GM18526 (cell line): ENCODE data around the gene NEMP2.

Experiments
- POLR2A ChIP-seq: IDR thresholded peaks from 3 replicates; pipeline ENCODE4 v1.6.1; 2011; ENCODE audit not compliant: insufficient read length; ENCODE audit errors: extremely low read depth

Gene NEMP2, protein sequence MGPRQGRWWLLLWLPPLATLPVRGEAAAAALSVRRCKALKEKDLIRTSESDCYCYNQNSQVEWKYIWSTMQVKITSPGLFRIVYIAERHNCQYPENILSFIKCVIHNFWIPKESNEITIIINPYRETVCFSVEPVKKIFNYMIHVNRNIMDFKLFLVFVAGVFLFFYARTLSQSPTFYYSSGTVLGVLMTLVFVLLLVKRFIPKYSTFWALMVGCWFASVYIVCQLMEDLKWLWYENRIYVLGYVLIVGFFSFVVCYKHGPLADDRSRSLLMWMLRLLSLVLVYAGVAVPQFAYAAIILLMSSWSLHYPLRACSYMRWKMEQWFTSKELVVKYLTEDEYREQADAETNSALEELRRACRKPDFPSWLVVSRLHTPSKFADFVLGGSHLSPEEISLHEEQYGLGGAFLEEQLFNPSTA

DNA sequence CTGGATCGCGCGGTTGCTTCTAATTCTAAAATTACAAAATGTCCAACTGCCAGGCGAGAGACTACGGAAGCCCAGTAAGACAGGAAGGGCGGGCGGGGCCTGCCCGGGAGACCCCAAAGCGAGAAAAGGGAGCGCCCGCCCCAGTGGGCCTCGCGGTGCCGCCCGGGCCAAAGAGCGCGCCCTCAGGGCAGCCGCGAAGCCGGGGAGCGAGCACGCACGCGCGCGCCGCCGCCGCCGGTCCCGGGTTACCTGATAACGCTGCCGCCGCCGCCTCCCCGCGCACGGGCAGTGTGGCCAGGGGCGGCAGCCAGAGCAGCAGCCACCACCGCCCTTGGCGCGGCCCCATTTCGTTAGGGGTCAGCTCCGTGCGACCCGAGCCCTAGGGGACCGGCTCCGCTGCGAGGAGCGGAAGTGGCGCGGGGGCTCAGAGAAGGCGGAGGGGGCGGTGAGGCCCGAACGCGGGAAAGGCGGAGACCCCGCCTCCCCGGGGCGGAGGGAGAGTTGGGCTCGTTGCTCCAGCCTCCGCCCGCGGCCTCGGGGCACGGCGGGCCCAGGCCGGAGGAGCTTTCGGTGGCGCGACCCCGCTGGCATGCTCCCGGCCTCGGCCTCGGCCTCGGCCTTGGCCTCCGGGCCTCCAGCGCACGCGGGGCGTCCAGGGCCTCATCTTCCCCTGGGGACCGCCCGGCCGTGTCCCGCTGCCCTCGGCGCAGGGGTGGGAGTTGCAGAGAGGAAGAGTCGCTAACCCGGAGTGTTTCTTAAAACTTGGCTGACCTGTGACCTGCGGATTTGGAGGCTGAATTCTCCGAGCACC, at the start of gene NEMP2:
Gene NEMP2 (minus strand): TSS at position 413 of the 811 bp plus-strand sequence. CDS start 67 bp downstream, at position 346.
- peak; percentile 82 for TF ChIP-seq POLR2A

DNA sequence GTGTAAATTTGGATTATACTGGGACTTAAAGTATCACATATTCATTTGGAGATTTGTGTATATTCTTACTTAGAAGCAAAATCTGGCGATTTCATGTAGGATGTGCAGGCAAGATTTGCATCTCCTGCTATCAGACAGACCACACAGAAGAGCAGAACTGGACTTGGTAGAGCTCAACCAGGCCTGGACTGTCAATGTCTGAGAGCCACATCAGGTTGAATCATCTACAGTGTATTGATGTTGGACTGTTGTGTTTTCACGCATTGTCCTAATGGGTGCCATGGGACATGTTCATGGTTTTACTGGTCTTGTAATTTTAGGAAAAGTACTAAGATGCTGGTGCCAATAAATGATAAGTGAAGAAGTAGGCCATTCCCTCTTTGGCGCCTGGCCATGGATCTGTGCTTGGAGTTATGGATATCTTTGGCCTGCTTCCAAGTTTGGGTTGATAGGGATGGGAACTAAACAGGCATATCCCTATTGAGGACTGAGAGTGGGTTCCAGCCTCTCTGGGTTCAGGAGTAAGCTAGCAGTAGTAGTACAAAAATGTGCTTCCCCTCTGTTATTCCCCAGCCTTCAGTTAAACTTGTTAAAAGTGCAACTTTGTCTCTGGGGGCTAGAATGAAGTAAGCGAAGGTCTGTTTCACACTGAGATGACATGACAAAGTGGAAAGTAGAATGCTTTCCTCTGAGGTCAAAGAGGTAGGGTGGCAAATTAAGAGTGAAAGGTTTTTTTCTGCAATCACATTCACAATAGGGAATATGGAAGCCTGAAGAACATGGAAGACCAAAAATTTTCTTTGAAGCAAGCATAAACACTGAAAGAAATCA, 49.2 kb upstream of the NEMP2 start:
- no peak for TF ChIP-seq POLR2A

DNA sequence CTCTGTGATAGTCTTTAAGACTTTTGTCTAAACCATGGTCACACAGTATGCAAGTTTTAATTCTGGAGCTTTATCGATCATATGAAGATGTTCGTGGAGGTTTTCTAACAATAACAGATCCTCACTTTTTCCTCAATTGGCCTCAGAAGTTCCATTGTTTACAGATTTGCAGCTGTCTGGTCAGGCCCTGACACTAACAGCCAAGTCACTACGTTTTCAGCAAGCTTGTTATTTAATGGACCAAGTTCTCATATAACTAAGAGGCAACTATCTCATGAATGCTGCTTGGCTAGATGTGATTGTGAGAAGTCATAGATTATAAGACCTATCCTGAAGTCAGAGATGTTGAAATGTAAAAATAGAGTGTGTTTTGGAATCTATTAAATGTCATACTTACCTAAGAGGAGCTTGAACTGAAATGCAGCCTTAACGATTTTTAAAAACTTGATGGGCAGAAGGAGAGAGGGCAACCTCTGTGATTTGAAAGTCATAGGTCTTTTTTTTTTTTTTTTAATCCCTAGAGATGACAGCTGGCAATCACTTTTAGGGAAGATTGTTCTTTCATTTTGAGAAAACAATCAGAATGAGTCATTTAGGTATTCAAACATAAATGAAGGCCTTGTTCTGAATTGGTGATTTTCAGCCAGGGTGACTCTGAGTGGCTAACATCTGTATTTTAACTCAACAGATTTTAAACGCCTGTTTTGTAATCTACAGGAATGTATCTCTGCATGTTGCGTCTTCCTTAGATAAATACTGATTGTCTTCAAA, 48.4 kb upstream of the NEMP2 start:
- TF ChIP-seq POLR2A, result no peak

DNA sequence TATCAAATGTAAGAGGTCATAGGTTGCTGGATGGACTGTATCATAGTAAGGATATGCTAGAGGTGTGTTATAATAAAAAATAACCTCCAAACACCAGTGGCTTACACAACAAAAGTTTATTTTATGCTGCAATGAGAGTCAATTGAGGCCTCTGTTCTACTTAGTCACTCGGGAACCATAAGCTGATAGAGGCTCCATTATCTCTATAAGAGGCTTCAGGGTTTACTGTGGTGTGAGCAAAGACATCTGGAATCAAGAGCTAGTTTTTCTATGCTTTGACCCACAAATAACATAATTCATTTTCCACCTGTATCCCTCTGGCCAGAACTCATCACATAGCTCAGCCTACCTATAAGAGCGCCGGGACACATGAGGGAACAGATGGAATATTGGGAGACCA, 47.5 kb upstream of the NEMP2 start:
- no peak for TF ChIP-seq POLR2A

DNA sequence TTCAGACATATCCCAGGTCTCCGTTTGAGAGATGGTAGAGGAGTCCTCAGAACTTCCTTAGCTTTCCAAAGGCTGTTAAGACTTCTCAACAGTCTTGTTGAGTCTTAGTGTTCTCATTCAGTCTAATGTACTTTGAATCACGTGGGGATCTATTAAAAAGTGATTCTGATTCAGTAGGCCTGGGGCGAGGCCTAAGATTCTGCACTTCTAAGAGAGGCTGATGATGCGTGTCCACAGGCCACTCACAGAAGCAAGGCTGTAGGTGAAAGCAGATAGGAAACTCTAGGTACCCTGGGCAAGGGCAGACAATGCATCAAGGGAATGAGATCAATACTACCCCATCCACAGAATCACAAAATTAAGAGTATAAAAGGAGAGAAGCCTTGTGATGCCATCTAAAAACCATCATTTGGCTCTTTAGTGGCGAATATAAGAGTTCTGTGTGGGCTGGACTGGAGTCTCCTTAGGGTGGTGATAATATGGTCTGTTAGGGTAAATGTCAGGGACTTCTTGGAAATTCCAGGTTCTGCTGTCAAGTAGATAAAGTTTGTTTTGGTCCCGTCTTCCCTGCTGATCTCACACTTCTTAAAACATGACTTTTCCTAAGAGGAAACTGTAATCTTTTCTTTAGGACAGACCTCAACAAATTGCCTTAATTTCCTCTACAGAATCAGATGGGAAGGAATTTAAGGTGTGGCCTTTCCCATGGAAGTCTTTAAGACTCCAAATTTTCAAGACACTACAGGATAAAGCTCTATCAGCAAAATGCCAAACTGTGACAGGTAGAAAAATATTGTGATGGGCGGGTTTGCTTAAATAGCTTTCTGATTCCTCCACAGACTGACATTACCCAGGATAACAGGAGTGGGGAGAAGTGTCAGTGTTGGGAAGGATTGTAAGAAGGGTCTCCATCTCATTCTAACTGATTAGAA, 45.7 kb upstream of the NEMP2 start:
- no peak for TF ChIP-seq POLR2A

DNA sequence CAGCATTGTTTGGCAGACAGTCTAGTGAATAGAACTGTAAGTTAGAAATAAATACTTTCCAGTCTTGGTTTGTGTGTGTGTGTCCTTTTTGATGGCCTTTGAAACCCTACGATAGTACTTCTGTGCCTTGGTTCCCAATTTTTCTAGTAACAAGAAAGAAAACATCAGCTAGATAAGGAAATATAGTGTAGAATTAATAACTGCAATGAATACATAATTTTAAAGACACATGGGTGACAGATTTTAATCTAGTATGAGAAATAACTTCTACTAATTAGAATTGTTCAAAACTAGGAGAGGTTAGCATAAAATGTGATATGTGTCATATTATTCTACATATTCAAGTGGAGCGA, 44.5 kb upstream of the NEMP2 start:
- TF ChIP-seq POLR2A, result no peak

DNA sequence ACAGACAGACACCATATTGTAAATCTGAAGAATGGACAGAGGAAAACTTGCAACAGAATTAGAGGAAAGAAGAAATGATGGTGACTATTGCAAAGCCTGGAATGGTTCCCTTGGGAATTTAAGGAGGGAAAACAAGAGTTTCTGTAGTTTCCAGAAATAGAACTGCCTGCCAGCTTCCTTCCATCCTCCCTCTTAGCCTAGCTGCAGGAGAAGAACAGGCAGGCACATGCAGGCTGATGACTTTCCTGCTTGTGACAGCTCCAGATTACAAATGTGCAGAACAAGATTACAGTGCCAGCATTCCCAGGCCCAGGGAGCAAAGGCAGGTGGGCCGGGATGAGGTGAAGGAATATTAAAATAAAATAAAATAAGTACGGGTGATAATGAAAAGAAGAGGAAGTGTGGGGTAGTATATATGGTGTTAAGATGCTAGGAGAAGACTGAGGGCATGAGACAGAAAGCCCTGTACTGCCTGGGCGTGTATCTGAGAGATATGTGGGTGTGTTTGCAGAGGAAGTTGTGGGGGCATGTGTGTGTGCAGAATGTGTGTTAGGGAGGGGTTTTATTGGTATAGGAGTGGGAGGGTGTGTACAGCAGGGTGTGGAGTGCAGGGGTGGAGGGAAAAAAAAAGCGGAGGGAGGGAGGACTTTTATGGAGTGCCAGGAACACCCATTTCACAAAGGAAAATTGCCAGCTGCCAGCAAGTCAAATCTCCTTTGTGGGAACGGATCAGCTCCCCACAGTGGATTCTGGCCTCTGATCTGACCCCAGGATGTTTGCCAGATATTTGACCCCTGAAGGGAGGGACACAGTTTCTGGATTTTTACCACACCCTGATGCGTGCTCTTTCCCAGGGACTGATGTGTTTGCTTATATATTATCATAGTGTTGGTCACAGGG, 43.9 kb upstream of the NEMP2 start:
- no peak for TF ChIP-seq POLR2A

DNA sequence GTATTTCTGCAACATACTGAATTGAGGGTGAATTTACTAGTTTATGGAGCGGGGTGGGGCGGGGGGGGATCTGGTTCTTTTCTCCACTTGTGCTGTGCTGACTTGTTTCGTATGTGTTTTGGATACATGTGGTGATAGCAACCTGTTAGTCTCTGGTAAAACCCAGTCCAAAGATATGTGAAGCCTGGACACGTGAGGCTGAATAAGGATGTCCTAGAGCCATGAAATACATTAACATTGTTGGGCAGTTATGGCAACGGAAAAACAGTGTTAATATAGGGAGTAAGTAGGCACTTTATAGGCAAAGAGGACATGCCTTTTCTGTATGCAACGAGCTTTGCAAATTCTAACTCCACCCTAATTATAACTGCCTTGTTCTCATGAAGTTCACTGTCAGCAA, 42.1 kb upstream of the NEMP2 start:
- TF ChIP-seq POLR2A, result no peak

DNA sequence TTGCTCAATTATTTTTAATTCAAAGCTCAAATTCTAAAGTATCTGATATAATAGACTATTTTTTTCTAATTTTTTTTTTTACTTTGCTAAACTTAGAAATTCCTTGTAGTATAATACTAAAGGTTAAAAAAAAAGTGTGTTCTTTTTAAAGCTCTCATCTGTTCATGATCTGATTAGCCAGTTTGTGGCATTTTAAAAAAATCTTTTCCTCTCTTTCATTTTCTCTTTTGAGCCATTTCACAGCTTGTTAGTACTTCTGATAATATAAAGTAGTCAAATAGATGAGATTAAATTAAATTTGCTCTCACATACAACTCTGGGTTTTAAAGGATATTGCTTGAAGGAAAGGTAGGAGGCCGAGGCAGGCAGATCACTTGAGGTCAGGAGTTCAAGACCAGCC, 40.7 kb upstream of the NEMP2 start:
- TF ChIP-seq POLR2A, result no peak

DNA sequence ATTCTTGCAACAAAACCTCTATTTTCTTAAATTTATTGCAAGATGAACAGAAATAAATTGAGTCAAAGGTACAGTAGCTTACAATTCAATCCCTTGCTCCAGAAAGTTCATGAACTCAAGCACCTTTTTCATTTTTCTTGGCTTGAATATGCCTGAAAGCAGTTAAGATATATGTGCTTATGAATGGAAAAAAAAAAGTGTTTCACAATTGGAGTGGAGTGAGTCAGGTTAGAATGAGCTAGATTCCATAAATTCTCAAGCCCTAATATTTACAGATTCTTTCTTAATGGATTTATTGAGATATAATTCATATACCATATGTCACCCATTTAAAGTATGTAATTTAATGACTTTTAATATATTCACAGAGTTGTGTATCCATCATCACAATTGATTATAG, 39.6 kb upstream of the NEMP2 start:
- TF ChIP-seq POLR2A, result no peak

DNA sequence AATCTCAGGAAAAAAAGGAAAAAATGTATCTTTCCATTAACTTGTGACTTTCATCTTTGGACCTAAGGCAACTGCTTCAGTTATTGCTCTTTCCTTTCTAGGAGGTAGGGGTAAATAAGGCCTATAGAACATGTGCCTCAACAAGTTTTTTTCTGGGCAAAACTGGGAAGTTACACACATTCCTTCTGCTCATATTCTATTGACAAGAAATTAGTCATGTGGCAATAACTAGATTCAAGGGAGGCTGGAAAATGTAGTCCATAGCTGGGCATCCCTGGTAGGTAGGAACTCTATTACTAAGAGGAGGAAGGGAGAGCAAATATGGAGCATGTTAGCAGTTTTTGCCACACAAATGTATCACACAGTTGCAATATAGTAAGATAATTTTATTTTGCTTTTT, 37.7 kb upstream of the NEMP2 start:
- no peak for TF ChIP-seq POLR2A

DNA sequence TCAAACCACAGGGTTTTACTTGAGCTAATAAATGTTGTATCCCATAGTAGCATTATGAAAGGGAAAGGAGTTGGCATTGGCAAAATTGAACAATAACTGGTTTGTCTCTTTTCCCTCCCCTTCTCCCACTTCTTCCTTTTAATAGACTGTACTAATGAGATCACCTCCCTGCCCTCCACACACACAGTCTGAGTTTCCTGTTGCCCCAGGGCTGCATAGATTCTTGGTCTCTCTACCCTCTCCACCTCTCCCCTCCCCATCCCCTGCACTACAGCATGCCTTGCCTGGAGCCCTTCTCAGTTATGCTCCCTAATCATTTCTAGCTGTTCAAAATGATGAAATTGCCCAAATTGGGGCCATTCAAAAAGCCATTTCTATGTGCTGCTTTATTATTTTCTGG, 37.2 kb upstream of the NEMP2 start:
- TF ChIP-seq POLR2A, result no peak

DNA sequence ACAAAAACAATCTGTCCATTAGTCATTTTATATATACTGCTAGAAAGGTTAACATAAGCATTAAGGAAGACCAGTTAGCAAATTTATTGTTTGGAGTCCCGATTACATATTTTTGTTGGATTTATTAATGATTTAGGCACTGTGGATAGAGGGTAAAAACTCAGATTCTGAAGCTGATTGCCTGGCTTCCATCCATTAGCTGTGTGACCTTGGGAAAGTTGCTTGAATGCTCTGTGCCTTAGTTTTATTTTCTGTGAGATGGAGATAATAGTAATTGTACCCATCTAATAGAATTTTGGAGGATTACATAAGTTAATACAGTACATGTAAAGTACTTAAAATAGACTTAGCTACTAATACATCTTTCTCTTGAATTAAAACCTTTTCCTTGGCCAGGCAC, 36.3 kb upstream of the NEMP2 start:
- TF ChIP-seq POLR2A, result no peak
